Left lobe of liver (tissue), 2 donors: ENCODE data around the gene TCF4. TPM values are rescaled to one million over a fixed set of nuclear protein-coding genes. Genes with fewer than 3 reads are reported as not detected.
A peak's percentile ranks its signal among the peaks of the same experiment; 100 is the strongest.

Source experiments
- ATAC-seq: fragments of 200-7000 bp; cut with Tn5 transposase; one replicate; pipeline ENCODE4 v1.9.1; 2020; ENCODE audit warnings: mild to moderate bottlenecking, moderate library complexity
- DNase-seq: peaks from one replicate; pipeline ENCODE4 v3.0.0-alpha.2; 2020; ENCODE audit warnings: low spot score
- total RNA-seq: library from RNA; stranded (reverse); gene quantifications from one replicate; pipeline ENCODE4 v1.2.1, GENCODE V29; 2021
- donor health status: DM: no; HTN: no; CAD: no; lungs with moderate emphysema.
- donor health status: DM: no; HTN: yes; CAD: no.

The TCF4 gene
- total RNA-seq, 1 donor from 2014 or later, result 8.7 TPM

DNA sequence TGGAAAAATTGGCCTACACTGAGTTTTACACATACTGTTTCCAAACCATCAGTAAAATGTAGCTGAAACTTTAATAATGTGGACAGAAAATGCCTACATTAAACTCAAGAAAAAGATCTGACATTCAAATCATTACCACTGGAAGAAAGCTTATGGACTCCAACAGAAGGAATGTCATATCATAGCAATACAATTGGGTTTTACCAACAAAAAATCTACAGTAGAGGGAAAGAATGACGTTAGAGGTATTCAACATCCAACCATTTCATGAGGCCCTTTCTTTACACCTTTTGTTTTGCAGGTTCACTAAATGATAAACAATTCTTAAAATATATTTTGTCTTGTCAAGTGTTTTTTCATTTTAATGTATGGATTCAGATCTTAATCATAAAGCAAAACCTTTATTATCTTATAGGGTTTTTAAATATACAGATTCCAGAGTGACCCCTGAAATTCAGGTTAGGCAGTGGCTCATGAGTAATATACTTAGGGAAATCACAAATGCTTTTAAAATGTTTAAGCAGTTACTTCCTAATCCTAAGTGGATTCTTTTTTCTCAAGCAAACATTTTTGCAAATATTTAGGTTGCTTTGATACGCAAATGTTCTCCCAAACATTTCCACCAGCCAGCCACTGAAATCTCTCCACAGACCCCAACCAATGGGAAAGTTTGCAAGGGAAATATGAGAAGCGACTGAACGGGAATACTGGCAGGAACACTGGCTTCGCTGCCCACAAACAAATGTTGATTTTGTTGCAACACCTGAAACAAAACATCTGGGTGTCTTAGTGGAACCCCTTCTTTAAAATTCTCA lies 168.7 kb downstream of the TCF4 start:
- ATAC-seq (no peak), DNase-seq (no peak)

DNA sequence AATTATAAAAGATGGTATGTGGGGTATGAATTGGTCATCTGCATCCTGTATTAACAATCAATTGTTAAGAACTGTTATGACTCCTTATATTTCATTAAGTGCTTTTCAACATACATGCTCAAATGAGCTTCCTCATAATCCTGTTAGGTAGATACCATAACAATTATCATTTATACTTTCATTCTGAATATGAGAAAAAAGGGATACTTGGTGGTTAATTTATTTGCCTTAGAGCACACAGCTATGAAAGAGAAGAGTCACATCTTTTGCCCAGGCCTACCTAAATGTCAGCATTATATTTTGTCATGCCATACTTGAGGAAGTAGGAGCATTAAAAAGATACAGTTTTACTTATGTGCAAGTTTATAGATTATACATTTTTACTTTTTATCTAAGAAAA lies 169.6 kb downstream of the TCF4 start:
- ATAC-seq, result no peak

DNA sequence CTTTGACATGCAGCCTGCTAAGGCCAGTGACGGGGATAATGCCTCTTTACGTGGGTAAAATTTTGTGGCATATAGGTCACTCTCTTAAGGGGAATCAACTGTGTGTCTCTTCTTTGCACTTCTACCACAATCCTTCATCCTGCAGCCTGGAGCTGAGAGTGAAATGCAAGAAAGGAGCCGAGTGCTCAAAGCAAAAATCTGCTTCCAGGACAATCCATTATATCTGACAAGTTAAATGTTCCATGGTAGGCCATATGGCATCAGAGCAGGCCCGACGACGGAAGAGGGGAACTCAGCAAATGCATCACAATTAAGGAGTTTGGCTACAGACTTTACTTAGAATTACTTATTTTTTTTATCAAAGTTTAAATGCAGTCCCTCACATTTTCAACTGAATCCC lies 171.2 kb downstream of the TCF4 start:
- DNase-seq (no peak), ATAC-seq (no peak)

More for the DNA sequence above, 169.6 kb downstream of the TCF4 start:
- no peak for DNase-seq

DNA sequence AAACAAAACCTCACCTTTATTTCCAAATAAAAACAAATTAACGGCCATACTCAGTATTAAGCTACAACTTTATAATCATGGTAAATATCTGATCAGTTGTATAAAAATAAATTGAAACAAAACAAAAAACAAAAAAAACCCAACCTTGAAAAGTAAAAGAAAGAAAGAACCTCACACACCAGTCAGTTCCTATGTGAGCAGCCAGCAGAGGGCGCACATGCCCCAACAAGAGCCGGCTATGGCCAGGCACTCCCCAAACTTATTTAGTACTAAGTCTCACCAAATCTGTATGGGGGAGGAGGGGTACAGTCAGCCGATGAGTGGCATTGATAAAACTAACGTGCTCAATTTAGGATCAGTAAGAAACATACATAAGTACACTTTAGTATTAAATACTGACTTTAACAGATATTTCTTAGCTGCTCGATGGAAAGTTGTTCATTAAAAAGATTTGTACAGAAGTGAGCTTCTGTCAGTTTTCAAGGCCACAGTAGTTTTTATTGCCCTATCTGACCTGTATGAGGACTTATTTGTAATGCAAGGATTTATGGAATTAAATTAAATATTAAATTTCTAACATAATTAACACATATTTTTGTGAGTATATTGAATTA lies 172.6 kb downstream of the TCF4 start:
- DNase-seq, result peak; percentile 78

DNA sequence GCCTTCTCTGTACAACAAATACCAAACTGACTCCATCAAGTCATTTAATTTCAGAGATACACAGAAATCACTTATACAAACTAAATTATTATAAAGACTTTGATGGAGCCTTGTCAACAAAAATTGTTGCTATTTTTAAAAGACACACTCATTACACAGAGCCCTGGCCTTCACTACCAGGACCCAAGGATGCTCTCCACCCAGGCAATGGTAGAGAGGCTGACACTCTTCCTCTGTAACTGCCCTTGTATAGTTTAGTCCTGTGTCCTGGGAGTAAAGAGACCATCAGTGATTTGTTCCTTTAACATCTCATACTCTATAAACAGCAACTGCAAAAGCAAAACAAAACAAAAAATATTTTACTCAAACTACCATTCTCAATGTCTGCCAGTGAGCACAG lies 173.5 kb downstream of the TCF4 start:
- no peak for ATAC-seq
- DNase-seq, result no peak

More for the DNA sequence above, 172.6 kb downstream of the TCF4 start:
- ATAC-seq, result peak; percentile 98

- DNase-seq, result no peak
- no peak for ATAC-seq
Observed at GRCh38 chr18:55413474-55413873, 174.5 kb downstream of the TCF4 start.

DNA sequence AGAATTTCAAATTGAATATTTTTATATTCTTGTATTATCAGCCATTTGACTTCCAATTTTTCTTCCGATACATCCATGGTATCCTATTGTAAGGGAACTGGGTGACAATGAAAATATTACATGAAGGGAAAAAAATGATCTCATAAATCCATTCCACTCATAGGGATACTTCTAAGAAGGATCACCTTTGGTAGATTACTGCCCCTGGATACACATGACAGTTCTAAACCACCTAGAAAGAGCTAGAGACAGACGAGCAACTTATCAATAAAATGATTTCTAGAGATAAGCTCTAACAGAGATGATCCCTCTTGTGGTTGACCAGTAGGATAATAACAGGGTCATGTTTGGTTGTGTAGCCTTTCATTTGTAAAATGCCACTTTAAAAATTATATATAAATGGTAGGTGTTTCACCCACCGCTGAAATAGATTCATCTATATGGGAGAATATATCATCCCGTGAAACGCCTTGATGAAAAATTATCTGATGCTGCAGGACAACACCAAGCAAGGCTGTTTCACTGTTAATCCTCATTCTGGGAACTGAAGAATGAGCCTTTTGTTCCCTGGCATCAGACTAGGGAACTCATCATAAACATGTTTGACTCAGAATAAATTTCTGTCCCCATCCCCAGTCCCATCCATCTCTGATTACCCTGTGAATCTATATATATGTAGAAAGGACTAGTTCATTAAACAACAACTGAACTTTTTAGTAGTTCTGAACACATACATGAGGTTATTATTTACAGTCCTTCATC lies 180.0 kb downstream of the TCF4 start:
- no peak for ATAC-seq
- no peak for DNase-seq

DNA sequence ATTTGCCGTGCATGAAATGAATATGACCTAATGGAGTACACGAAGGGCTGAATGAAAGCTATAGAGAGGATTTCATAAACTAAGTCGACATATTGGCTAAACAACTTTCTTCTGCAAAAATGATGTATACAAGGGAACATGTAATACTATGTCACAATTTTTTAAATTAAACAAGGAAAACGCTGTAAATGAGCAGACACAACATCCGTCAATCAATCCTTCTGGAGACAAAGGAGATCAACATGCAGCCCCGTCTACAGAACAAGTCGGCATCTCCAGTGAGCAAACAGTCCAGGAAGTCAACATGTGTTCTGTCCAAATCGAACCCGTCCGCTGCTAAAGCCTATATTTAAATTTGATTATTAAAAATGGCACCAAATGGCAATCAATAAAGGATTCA lies 180.8 kb downstream of the TCF4 start:
- no peak for ATAC-seq
- no peak for DNase-seq

DNA sequence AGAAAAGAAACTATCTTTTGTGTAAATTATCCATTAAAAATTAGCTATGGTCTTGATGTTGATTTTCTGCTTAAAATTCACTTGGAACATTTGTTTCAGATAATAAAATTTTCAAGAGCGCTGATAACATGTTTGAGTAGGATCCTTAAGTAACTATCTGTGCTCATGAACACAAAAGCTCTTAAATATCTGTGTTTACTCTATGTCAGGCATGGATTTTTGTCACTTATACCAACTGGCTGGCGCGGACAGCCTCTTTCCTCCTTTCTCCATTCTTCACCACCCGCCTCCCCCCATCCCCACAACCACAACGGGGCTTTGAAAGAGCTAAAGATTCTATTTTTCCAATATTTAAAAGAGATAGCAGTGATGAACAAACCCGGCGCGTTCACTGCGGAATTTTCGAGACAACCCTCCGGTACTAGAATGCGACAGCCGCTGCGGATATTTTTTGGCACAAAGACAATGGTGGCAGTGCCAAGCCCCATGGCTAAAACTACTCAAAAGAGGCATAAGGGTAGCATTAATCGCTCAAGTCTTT lies 181.5 kb downstream of the TCF4 start:
- ATAC-seq (no peak), DNase-seq (no peak)

DNA sequence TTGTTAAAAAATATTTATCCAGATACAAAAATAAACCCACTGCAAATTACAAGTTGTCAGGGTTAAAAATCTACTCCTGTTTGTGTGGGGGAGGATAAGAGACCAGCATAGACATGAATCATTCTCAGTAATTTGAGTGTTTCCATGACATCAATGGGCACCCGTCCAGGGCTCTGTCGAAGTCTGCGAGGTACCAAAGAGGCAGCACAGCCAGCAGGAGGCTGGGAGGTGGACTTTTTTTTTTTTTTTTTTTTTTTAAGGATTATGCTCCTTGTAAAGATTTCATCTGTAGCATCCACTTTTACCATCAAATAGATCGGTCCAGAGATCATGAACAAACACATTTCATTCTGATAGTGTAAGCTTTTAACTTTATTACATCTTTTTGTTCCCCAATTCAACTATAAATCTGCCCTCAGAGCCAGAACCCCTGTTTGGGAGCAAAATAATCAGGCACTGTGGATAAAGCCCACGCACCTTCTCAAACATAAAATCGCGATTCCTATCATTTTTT lies 182.0 kb downstream of the TCF4 start:
- peak; percentile 57 for DNase-seq

GRCh38 chr18:55405475-55405874 lies 182.5 kb downstream of the TCF4 start:
- ATAC-seq (no peak), DNase-seq (no peak)

More for the DNA sequence above, 182.0 kb downstream of the TCF4 start:
- no peak for ATAC-seq

- ATAC-seq, result no peak
- DNase-seq, result no peak
Observed at GRCh38 chr18:55404832-55405465, 183.0 kb downstream of the TCF4 start.

DNA sequence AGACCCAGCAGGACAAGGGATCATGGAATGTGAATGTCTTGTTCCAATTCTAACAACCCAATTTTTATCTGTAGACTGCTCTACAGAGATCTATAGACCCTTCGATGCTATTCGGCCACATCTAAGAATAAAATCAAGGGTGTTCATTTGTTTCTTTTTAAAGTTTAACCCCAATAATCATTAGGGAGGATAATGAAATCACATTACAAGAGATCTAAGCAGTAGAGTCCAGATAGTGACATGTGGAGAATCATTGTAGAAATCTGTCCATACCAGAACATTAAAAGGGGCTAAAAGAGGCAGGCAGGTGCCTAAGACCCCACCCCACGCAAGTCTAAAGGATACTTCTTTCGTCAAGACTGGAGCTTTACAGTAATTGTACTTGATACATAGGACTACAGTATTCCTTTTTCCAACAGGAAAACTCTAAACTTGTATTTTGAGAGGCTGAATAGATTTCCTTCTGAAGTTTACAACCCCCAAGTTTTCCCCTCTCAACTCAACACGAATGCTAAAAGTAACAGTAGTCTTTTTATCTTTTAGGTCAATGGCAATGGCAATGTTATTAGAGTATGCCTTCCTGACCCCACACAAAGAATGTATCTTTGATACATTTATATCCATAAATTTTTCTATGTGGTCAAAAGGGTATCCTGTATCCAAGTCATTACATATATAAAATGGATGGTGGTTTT lies 183.7 kb downstream of the TCF4 start:
- ATAC-seq (no peak), DNase-seq (no peak)

GRCh38 chr18:55403421-55403949 lies 184.5 kb downstream of the TCF4 start:
- ATAC-seq (no peak), DNase-seq (no peak)

DNA sequence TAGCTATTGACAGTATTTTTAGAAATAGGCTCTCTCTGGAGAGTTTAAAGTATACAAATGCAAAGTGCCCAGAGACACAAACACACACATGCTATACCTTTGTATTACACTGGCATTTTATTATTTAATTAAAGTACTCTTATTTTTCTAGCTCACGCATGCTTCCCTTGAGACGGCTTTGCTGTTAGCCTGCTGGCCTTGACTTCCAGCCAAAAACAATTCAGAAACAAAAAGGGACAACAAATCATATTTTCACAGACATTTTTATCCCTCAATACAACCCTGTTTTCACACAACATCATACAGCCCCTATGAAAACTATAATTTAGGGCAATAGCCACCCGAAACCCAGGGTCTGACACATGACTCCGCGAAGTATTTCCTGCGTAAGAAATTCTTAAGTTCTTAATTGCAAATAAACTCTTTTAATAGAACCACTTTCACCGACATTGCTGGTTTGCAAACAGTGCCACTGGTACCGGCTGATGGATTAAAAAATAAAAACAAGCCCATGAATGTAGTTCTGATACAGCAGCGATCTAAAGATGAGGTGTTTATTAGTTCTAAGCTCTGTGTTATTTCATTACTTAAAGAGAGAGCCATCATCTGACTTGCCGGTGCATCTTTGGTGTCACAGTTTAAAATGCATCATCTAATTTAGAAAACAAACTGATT lies 185.1 kb downstream of the TCF4 start:
- DNase-seq (no peak), ATAC-seq (no peak)

DNA sequence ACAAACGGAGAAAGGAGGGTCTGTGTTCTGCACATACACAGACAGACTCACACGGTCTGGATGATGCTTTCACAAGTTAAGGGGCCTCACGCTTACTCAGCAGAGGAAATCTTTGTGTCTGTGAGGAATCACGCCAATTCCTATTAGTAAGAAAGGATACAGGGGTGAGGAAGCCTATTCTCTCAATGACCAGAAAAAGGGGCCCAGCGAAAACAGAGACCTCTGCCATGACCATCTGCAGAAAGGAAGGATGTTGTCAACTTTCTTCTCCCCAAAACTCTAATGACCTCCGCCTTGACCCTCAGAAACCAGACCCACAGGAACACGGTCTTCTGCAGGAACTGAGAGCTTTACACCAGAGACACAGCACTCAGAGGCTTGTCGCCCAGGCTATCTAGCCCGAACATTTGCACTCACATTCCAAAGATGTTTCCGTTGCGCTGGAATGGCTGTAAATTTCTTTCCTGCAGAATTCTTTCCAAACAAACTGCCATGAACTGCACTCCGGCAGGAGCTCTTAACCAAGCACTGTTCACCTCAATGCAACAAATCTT lies 186.3 kb downstream of the TCF4 start:
- DNase-seq, result no peak
- ATAC-seq, result peak; percentile 51

DNA sequence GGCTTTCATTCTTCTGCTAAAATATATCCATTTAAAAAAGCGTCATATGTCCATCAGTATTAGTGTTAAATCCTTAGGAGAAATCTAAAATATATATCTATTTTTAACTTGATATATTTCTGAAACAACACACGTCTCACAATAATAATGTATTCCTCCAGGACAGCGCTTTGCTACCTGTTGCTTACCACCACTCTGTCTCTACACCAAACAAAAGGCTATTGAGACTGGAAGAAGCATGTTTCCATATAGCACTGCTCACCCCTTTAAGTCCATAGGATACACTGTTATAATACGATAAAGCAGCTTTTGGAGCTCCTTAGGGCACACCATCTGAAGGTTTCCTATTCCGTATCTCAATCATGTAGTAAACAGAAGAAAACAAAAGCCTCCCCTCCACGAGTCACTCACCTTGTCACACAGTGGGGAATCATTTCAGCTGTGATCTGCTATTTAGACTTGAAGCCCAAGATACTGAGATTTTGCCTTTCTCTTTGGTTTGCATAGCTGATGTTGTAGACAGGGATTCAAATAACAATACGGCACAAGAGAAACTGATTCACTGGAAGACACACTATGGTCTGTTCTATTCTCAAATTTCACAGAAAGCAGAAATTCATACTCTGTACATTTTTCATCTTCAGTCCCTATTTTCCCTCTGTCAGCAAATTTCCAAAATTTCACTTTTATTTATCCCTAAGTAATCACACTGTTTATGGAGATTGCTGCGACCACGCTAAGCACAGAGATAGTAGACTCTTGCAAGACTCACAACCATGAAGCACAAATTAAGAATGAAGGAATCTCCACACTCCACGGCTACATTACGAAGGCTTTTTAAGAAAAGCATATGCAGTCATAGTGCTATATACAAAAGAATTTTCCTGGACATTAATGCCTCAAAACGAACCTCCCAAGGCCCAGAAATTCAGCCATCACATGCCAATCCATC lies 187.1 kb downstream of the TCF4 start:
- no peak for ATAC-seq

GRCh38 chr18:55400081-55400480 lies 187.9 kb downstream of the TCF4 start:
- no peak for ATAC-seq
- no peak for DNase-seq

More for the DNA sequence above, 187.1 kb downstream of the TCF4 start:
- DNase-seq, result no peak
